ENCODE measurements around the gene EYA2. TPM values are rescaled to one million over a fixed set of nuclear protein-coding genes. Genes with fewer than 3 reads are reported as not detected.

The EYA2 gene
- total RNA-seq, 1 experiment from 2014 or later, result 0.33 TPM

- no peak overlapping the region for H2AFZ ChIP-seq (ENCODE audit: low read length)
- no peak overlapping the region for H3K4me3 ChIP-seq (ENCODE audit: low read length)
- no peak for TF ChIP-seq EZH2phosphoT487 (IDR thresholded peaks at IDR 0.05; ENCODE audit: borderline replicate concordance, low read length)
- TF ChIP-seq, protein P1, sequence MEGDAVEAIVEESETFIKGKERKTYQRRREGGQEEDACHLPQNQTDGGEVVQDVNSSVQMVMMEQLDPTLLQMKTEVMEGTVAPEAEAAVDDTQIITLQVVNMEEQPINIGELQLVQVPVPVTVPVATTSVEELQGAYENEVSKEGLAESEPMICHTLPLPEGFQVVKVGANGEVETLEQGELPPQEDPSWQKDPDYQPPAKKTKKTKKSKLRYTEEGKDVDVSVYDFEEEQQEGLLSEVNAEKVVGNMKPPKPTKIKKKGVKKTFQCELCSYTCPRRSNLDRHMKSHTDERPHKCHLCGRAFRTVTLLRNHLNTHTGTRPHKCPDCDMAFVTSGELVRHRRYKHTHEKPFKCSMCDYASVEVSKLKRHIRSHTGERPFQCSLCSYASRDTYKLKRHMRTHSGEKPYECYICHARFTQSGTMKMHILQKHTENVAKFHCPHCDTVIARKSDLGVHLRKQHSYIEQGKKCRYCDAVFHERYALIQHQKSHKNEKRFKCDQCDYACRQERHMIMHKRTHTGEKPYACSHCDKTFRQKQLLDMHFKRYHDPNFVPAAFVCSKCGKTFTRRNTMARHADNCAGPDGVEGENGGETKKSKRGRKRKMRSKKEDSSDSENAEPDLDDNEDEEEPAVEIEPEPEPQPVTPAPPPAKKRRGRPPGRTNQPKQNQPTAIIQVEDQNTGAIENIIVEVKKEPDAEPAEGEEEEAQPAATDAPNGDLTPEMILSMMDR (conservative IDR thresholded peaks at IDR 0.05; ENCODE audit: low read depth, low read length), result no peak
- no peak for TF ChIP-seq EZH2 (IDR thresholded peaks at IDR 0.05; ENCODE audit: low read length, unreplicated experiment)
- CTCF ChIA-PET, result no interaction called here
- peaks cover 23% of the 10 kb centered on the region for H3K27me3 ChIP-seq (ENCODE audit: low read length)
- no peak for DNase-seq
- intact Hi-C loops (cut with micrococcal nuclease), result no loop called here
- H4K20me1 ChIP-seq (ENCODE audit: low read length), result no peaks in the 10 kb centered on the region
- POLR2A ChIA-PET (ENCODE audit: unreplicated experiment), result no interaction called here
- peaks cover 13% of the 10 kb centered on the region; the same call in 1 of the 2 replicates for H3K4me1 ChIP-seq (ENCODE audit: insufficient read depth, low read length)
- no TSS peak for BruUV-seq (replicated peaks)
- no peaks in the 10 kb centered on the region for H3K36me3 ChIP-seq (ENCODE audit: low read depth, low read length)
- no peak overlapping the region for H3K9ac ChIP-seq (ENCODE audit: low read length)
- H3K27ac ChIP-seq (ENCODE audit: low read length), result no peak overlapping the region
- ATAC-seq, result no peak
- no peaks in the 10 kb centered on the region for H3F3A ChIP-seq (ENCODE audit: low read length, unreplicated experiment)
- no peaks in the 10 kb centered on the region for H3K9me2 ChIP-seq (replicated peaks; ENCODE audit: low read length)
- H3K4me2 ChIP-seq (ENCODE audit: low read length), result no peak overlapping the region
- H3K9me3 ChIP-seq (ENCODE audit: low read length), result no peaks in the 10 kb centered on the region
- H3K79me2 ChIP-seq (ENCODE audit: low read length), result no peaks in the 10 kb centered on the region
Measured at GRCh38 chr20:46993465-46994095, 98.9 kb downstream of the EYA2 start.

DNA sequence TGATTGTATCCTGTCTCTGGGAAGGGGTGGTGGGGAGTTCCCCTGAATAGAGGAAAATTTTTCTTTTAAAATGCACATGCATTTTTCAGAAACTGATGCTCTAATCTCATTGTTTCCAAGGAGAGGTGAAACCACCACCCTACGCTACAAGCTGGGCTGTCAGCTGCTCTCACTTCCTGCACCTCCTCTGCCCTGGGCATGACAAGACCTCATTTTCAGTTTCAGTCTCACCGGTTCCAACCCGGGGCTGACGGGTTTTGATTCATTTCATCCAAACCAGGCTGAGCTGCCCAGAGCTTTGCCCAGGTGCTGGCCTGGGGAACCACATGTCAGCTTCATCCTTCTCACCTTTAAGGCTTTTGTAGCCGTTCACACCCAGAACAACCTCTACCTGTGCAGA is 99.7 kb downstream of the EYA2 start:
- ChIA-PET CTCF (no interaction called here), POLR2A (ENCODE audit: unreplicated experiment) (no interaction called here)
- Histone ChIP-seq H3K9me3 (ENCODE audit: low read length) (no peaks in the 10 kb centered on the region), H3K4me3 (ENCODE audit: low read length) (no peak overlapping the region), H3K9me2 (replicated peaks; ENCODE audit: low read length) (no peaks in the 10 kb centered on the region), H3K4me1 (ENCODE audit: insufficient read depth, low read length) (peaks cover 13% of the 10 kb centered on the region; the same call in 1 of the 2 replicates), H3K79me2 (ENCODE audit: low read length) (no peaks in the 10 kb centered on the region), H3K4me2 (ENCODE audit: low read length) (no peak overlapping the region), H3F3A (ENCODE audit: low read length, unreplicated experiment) (no peaks in the 10 kb centered on the region), H3K27me3 (ENCODE audit: low read length) (peaks cover 28% of the 10 kb centered on the region), H4K20me1 (ENCODE audit: low read length) (no peaks in the 10 kb centered on the region), H2AFZ (ENCODE audit: low read length) (no peak overlapping the region), H3K36me3 (ENCODE audit: low read depth, low read length) (no peaks in the 10 kb centered on the region), H3K27ac (ENCODE audit: low read length) (no peak overlapping the region), H3K9ac (ENCODE audit: low read length) (no peak overlapping the region)
- no peak for ATAC-seq
- intact Hi-C loops (cut with micrococcal nuclease), result no loop called here
- DNase-seq, result no peak
- TF ChIP-seq EZH2 (IDR thresholded peaks at IDR 0.05; ENCODE audit: low read length, unreplicated experiment), result no peak
- TF ChIP-seq, protein P1 (conservative IDR thresholded peaks at IDR 0.05; ENCODE audit: low read depth, low read length), result no peak
- TF ChIP-seq EZH2phosphoT487 (IDR thresholded peaks at IDR 0.05; ENCODE audit: borderline replicate concordance, low read length), result no peak
- no TSS peak for BruUV-seq (replicated peaks)

DNA sequence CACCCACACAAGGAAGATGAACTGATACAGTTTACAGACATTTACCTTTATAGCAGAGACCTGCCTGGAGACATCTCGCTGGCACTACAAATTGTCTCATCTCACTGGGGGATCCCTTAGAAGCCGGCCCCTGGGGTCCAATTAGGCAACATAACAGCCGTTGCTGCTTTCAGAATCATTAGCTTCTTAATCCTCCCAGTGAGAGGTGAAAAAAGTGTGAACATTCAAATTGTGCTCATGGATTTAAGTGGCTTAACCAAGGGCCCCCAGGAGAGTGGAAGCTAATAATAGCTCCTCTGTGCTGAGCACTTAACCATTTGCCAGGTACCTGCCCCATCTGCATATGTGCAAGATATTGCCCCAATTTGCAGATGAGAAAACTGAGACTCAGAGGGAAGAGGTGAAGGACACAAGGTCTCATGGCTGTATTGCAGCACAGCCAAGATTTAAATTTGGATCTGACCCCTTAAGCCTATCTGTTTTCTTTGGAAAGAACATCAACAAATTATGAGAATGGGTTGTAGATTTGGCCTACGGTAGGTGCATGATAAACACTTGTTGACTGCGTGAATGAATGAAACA is 101.0 kb downstream of the EYA2 start:
- H3K4me3 ChIP-seq (ENCODE audit: low read length), result no peak overlapping the region
- no peak overlapping the region for H3K27ac ChIP-seq (ENCODE audit: low read length)
- no peaks in the 10 kb centered on the region for H3K9me3 ChIP-seq (ENCODE audit: low read length)
- CTCF ChIA-PET, result no interaction called here
- H3K36me3 ChIP-seq (ENCODE audit: low read depth, low read length), result no peaks in the 10 kb centered on the region
- H3K79me2 ChIP-seq (ENCODE audit: low read length), result no peaks in the 10 kb centered on the region
- intact Hi-C loops (cut with micrococcal nuclease), result no loop called here
- peaks cover 33% of the 10 kb centered on the region for H3K27me3 ChIP-seq (ENCODE audit: low read length)
- TF ChIP-seq, protein P1 (conservative IDR thresholded peaks at IDR 0.05; ENCODE audit: low read depth, low read length), result no peak
- TF ChIP-seq EZH2 (IDR thresholded peaks at IDR 0.05; ENCODE audit: low read length, unreplicated experiment) (no peak), EZH2phosphoT487 (IDR thresholded peaks at IDR 0.05; ENCODE audit: borderline replicate concordance, low read length) (no peak)
- ATAC-seq (no peak), DNase-seq (no peak)
- no peak overlapping the region for H3K4me2 ChIP-seq (ENCODE audit: low read length)
- BruUV-seq (replicated peaks), result no TSS peak
- H2AFZ ChIP-seq (ENCODE audit: low read length), result no peak overlapping the region
- H3F3A ChIP-seq (ENCODE audit: low read length, unreplicated experiment), result no peaks in the 10 kb centered on the region
- POLR2A ChIA-PET (ENCODE audit: unreplicated experiment), result interaction anchor here (0.6 kb wide), 1 partner anchor 76 kb away, joined by 4 read pairs; no protein-coding TSS in a partner anchor
- 0 out of 2 replicates have a peak, but pooled peaks cover 4% of the 10 kb centered on the region for H3K4me1 ChIP-seq (ENCODE audit: insufficient read depth, low read length)
- H3K9me2 ChIP-seq (replicated peaks; ENCODE audit: low read length), result no peaks in the 10 kb centered on the region
- no peak overlapping the region for H3K9ac ChIP-seq (ENCODE audit: low read length)
- H4K20me1 ChIP-seq (ENCODE audit: low read length), result no peaks in the 10 kb centered on the region
